DMS53 (cell line): ENCODE data around the gene ELOVL6.
"Not testable (repeated sequence)": the region's sequence is repeated elsewhere in the genome, so short reads cannot be mapped to it uniquely, and the experiment has no call there.

Source experiments
- DNase-seq: peaks from one replicate; lab custom pipeline; 2025; lab: John Stamatoyannopoulos, UW

Gene ELOVL6

DNA sequence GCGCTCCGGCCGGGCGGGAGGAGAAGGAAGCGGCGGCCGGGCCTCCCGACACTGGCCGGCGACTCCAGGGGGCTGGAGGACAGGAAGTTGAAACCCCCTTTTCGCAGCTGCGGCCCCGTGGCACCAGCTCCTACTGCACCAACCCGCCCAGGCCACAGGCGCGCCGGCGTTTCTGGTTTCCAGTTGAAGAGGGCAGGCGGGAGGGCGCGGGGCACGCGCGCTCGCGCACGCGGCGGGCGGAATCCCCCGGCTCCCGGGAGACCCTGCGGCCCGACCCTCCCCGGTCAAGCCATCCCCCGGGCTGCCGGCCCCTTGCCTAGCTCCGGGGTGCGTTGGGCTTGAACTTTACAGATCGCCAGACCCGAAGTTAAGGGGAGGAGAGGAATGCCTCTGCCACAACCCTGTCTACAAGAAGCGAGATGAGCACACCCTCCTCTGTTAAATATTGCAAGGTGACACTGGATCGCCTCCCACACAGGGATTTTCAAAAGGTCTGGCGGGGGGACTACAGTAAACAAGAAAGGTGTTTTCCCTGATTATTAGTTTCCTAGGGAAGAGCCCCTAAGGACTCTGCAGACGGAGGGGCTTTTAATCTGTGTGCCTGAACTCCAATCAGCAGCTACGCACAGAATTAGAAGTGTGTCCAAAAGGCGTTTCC, 1.4 kb downstream of the ELOVL6 start:
- peak; percentile 80 for DNase-seq

GRCh38 chr4:110196206-110196870, 2.1 kb downstream of the ELOVL6 start:
- peak; percentile 80 for DNase-seq

DNA sequence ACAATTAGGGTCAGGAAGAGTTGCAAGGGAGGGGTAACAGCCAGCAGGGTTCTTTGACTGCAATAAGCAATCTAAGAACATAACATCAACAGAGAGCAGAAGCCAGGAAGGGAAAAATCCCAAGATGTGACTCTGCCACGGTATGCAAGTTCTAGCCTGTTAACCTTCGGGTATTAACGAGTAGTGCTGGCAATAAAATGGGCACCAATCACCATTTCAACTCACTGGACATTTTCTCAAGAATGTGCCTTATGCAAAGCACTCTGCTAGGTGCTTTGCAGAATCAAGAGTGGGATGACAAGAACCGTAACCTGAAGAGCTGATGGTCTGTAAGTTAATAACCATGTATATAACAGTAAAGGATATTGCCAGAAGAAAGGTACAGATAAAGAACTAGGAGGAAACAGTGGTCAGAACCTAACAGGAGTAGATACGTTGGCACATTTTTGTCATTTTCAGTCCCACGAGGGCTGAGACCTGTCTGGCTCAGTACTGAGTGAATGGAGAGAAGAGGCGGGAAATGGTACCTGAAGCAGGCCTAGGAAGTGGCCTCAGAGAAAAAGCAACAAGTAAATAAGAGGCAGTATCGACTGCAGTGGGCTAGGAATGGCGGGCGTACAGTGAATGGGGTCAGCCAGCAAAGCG, 2.7 kb downstream of the ELOVL6 start:
- DNase-seq, result peak; percentile 39

GRCh38 chr4:110193822-110194761, 4.3 kb downstream of the ELOVL6 start:
- DNase-seq, result peak; percentile 95

DNA sequence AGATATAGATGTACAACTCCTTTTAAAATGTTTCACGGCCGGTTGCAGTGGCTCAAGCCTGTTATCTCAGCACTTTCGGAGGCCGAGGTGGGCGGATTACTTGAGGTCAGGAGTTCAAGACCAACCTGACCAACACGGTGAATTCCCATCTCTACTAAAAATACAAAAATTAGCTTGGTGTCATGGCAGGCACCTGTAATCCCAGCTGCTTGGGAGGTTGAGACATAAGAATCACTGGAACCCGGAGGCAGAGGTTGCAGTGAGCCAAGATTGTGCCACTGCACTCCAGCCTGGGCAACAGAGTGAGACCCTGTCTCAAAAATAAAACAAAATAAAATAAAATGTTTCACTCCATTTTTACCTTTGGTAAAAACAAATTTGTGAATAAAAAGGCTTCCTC, 5.1 kb downstream of the ELOVL6 start:
- not testable (repeated sequence) for DNase-seq

DNA sequence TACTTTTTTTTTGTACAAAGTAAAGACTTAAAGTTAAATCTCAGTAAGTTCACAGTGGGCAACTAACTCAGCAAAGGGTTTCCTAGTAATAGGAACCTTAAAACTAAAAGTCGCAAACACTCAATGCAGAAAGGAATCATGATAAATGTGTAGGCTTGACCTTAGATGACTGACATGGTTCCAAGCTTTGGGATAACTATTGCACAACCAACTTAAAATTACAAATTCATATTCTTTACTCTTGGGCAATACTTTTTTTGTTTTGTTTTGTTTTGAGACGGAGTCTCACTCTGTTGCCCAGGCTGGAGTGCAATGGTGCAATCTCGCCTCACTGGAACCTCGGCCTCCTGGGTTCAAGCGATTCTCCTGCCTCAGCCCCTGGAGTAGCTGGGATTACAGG, 8.2 kb downstream of the ELOVL6 start:
- DNase-seq, result no peak

- DNase-seq, result no peak
These were observed 10.3 kb downstream of the ELOVL6 start for GRCh38 chr4:110188113-110188512.

DNA sequence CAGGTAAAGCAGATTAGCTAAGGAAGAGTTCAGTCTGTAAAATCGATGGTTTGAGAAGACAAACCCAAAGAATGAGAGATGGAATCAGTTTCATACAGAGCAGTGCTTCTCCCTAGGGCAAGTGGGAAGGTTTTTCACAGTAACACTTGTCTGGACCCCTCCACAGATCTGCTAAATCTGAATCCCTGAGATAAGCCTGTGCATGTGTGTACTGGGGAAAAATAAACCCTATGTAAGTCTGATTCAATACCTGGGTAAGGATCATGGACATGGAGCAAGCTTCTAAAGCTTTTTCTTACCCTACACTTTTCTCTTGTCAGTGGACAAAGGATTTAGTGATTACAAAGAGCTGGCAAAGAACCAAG, 13.6 kb downstream of the ELOVL6 start:
- no peak for DNase-seq

DNA sequence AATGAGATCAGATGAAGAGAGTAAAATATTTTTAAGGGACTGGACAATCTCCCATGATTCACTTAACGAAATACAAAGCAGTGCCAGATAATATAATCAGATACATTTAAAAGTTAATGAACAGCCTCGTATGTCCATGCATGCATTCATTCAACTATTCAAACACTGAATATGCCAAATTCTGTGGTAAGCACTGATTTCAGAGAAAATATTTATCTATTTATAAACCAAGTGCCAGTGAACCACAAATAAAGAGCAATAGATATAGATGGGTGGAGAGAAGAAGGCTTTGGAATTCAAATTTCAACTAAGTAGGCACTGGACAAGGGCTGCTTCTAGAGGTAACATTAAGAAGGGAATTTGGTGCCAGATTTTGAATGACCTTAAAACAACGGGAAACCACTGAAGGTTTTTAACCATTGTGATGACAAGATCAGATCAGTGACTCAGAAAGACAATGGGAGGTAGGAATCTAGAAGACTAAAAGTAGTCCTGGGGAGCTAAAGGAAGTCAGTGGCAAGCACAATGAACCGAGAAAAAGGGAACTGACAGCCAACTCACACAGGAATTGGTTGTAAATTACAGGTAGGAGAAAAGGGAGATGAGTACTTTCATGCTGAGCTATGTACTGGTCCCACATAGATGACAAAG, 14.2 kb downstream of the ELOVL6 start:
- DNase-seq, result no peak

DNA sequence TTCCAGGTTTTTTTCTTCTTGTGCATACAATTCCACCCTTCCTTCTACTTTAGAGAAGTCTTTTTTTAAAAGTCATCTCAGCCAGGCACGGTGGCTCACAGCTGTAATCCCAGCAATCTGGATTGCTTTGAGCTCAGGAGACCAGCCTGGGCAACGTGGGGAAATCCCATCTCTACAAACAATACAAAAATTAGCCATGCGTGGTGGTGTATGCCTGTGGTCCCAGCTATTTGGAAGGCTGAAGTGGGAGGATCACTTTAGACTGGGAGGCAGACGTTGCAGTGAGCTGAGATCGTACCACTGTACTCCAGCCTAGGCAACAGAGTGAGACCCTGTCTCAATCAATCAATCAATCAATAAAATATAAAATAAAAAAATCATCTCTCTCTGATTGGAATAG, 14.8 kb downstream of the ELOVL6 start:
- peak; percentile 82 for DNase-seq

DNA sequence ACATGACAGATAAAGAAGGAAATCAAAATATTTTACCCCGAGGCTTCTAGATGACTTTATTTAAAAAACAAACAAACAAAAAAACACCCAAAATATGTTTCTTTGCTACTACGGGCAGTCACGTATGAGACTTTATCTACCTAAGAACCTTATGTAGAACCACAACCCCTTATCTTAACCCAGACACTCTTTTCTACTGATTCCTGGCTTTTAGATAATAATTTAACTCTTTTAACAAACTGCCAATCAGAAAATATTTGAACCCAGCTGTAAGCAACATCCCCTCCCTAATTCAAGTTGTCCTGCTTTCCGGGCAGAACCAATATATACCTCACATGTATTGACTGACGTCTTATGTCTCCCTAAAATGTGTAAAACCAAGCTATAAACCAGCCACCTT, 15.4 kb downstream of the ELOVL6 start:
- no peak for DNase-seq

GRCh38 chr4:110181890-110182289, 16.5 kb downstream of the ELOVL6 start:
- DNase-seq, result no peak

DNA sequence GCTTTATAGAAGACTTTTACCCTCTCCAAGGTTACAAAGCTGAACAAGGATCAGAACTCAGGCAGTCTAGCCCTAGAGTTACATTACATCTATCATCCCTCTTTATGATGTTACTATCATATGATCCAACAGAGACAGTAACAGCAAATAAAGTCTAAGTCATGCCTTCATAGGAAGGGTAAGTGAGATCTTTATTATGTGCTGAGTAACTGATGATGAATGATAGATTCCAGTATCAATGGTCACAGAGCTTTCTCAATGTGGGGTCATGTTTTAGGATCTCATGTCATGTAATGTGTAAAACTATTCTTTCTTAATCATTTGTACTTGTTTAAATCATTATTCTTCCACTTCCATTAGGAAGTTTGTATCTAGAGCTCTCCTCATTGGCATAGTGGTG, 22.8 kb downstream of the ELOVL6 start:
- no peak for DNase-seq

DNA sequence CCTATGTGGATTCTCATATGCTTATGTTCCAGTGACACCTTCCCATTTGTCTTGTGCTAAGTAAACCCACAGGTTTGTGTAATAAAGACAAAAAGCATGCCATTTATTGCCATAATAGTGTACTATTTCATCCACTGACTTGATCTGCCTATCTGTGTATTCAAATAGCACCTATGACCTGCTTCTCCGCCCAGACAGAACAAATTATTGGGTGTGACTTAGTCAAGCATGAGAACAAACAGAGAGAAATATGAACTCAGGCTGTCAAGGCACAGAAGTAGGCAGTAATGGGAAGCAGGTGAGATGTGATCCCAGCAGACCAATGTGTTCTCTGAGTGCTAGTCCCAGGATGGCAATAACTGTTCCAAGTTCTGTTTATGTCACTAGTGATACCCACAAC, 25.4 kb downstream of the ELOVL6 start:
- peak; percentile 64 for DNase-seq

DNA sequence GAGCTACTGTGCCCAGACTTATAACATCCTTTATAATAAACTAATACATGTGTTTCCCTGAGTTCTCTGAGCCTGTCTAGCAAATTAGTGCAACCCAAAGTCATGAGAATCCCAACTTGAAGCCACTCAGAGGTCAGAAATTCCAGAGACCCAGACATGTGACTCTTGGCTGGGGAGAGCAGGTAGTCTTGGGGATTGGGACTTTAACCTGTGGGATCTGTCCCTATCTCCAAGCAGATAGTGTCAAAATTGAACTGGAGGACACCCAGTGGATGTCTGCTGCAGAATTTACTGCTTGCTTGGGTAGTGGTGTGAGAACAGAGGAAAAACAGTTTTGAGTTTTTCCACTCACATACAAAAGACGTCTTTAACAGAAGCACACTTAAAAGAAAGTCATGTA, 26.4 kb downstream of the ELOVL6 start:
- no peak for DNase-seq

GRCh38 chr4:110170861-110171260, 27.6 kb downstream of the ELOVL6 start:
- DNase-seq, result no peak

GRCh38 chr4:110165382-110166286, 32.8 kb downstream of the ELOVL6 start:
- DNase-seq, result peak; percentile 48

DNA sequence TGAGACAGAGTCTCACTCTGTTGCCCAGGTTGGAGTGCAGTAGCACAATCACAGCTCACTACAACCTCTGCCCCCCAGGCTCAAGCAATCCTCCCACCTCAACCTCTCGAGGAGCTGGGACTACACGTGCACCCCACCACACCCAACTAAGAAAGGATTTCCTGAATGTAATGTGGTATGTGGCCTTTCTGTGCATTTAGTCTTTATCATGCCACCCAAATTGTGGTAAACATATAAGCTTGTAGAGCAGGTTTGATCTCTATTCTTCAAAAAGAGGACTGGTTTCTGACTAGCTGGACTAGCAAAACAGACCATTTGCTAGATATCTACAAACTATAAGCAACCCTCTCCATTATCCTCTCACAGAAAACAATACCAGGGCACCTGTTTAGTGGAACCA, 33.6 kb downstream of the ELOVL6 start:
- no peak for DNase-seq

DNA sequence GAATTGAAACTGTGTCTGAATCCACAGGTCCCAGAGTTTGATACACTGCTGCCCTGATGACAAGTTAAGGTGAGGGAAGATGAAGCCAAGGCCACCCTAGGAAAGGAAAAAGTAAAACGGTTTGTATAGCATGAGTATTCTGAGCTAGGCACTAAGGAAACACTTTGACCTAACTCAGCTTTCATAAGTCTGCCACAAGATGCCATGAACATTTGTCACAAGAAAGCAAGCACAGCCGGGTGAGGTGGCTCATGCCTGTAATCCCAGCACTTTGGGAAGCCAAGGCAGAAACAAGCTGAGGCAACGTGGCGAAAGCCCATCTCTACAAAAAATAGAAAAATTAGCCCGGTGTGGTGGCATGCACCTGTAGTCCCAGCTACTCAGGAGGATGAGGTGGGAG, 34.2 kb downstream of the ELOVL6 start:
- no peak for DNase-seq

GRCh38 chr4:110163327-110164069, 34.9 kb downstream of the ELOVL6 start:
- no peak for DNase-seq
